Lower leg skin (tissue), 4 donors: ENCODE results near the gene IP6K2. TPM values are rescaled to one million over a fixed set of nuclear protein-coding genes. Genes with fewer than 3 reads are reported as not detected.

Source experiments
- DNase-seq, 2 donors: peaks; one replicate each; pipeline ENCODE4 v3.0.0-alpha.2; 2019; ENCODE audit warnings: low spot score in 2 of 2
- H3K4me3 ChIP-seq: fragments of 200-600 bp; sonication (generic); 2 replicates; pipeline ENCODE4 v1.5.1; 2017; ENCODE audit warnings: mild to moderate bottlenecking, low read depth; ENCODE audit not compliant: poor library complexity, severe bottlenecking
- CTCF ChIP-seq, 3 donors: fragments of 450-650 bp; IDR thresholded peaks; one replicate each; pipeline ENCODE4 v1.5.1; 2016; ENCODE audit warnings: antibody characterized with exemption in 3 of 3, mild to moderate bottlenecking in 3 of 3, moderate library complexity in 2 of 3
- POLR2A ChIP-seq, 2 donors: fragments of 450-650 bp; IDR thresholded peaks; one replicate each; pipeline ENCODE4 v1.6.1; 2016 to 2017; ENCODE audit warnings: antibody characterized with exemption in 2 of 2, mild to moderate bottlenecking in 1 of 2, moderate library complexity in 1 of 2
- WGBS, 2 donors: methylation state at CpG; one replicate each; pipeline ENCODE4 v1.1.5; 2018; 5-methylcytosine and 5-hydroxymethylcytosine counted together
- intact Hi-C: fragments of 100-400 bp; cut with DNase I; formaldehyde crosslinking; loops from one replicate; pipeline ENCODE4 v1.15.0; 2023; ENCODE audit warnings: low total_unique reads
- total RNA-seq, 4 donors: library from RNA; depleted of rRNA; stranded (reverse); fragments of >200 nt; gene quantifications; one replicate each; pipeline ENCODE4 v1.1.0, GENCODE V29; 2016

The IP6K2 gene
- total RNA-seq, 4 donors from 2014 or later: 142 to 304 (median 187) TPM

- TF ChIP-seq POLR2A (IDR thresholded peaks at IDR 0.05) (no peak), CTCF (IDR thresholded peaks at IDR 0.05) (no peak)
- 50 to 53% methylated on average over 7 of the region's 7 CpGs for WGBS, 2 donors
- no peak overlapping the region for H3K4me3 ChIP-seq
- intact Hi-C loops: no loop called here
- DNase-seq: no peak
Measured at GRCh38 chr3:48709051-48709461, 8.0 kb downstream of the IP6K2 start.

GRCh38 chr3:48708481-48708889 is 8.5 kb downstream of the IP6K2 start:
- no peak overlapping the region for H3K4me3 ChIP-seq
- 18 to 21% methylated on average over 2 of the region's 2 CpGs for WGBS, 2 donors
- no peak for DNase-seq
- no peak for TF ChIP-seq CTCF (IDR thresholded peaks at IDR 0.05)
- no peak for TF ChIP-seq POLR2A (IDR thresholded peaks at IDR 0.05)
- intact Hi-C loops: no loop called here

- WGBS, 2 donors: 86 to 91% methylated on average over 5 of the region's 5 CpGs
- no peak for DNase-seq
- intact Hi-C loops: no loop called here
- H3K4me3 ChIP-seq: no peak overlapping the region
- TF ChIP-seq CTCF (IDR thresholded peaks at IDR 0.05) (no peak), POLR2A (IDR thresholded peaks at IDR 0.05) (no peak)
Measured at GRCh38 chr3:48707157-48707556, 9.9 kb downstream of the IP6K2 start.

GRCh38 chr3:48702320-48702920 is 14.6 kb downstream of the IP6K2 start:
- H3K4me3 ChIP-seq: no peak overlapping the region
- TF ChIP-seq CTCF (IDR thresholded peaks at IDR 0.05) (no peak), POLR2A (IDR thresholded peaks at IDR 0.05) (no peak)
- intact Hi-C loops: no loop called here
- no peak for DNase-seq
- 88 to 89% methylated on average over 6 of the region's 6 CpGs for WGBS, 2 donors

- TF ChIP-seq CTCF (IDR thresholded peaks at IDR 0.05) (no peak), POLR2A (IDR thresholded peaks at IDR 0.05) (no peak)
- 83 to 86% methylated on average over 11 of the region's 11 CpGs for WGBS, 2 donors
- intact Hi-C loops: no loop called here
- H3K4me3 ChIP-seq: no peak overlapping the region
- no peak for DNase-seq
Measured at GRCh38 chr3:48700731-48701405, 16.2 kb downstream of the IP6K2 start.
